Esophagus muscularis mucosa (tissue), 4 donors: ENCODE data around the gene HAVCR1.

Experiments used
- EP300 ChIP-seq: sonication (generic); formaldehyde crosslinking; IDR thresholded peaks from one replicate; pipeline ENCODE4 v1.6.1; 2017; ENCODE audit warnings: antibody characterized with exemption
- POLR2A ChIP-seq: fragments of 450-650 bp; IDR thresholded peaks from one replicate; pipeline ENCODE4 v1.6.1; 2017; ENCODE audit warnings: antibody characterized with exemption, moderate library complexity, mild to moderate bottlenecking, low read depth
- POLR2AphosphoS5 ChIP-seq, 2 donors: sonication (generic); formaldehyde crosslinking; IDR thresholded peaks; one replicate each; pipeline ENCODE4 v1.6.1; 2017; ENCODE audit warnings: antibody characterized with exemption in 2 of 2
- TF ChIP-seq, protein P1 (sequence below), 3 experiments: fragments of 200-600 bp in 2 of 3; fragments of 450-650 bp in 1 of 3; sonication (generic) in 2 of 3; IDR thresholded peaks; one replicate each; pipeline ENCODE4 v1.5.1; 2017 to 2019; ENCODE audit warnings: antibody characterized with exemption in 3 of 3, mild to moderate bottlenecking in 2 of 3, moderate library complexity in 1 of 3

DNA sequence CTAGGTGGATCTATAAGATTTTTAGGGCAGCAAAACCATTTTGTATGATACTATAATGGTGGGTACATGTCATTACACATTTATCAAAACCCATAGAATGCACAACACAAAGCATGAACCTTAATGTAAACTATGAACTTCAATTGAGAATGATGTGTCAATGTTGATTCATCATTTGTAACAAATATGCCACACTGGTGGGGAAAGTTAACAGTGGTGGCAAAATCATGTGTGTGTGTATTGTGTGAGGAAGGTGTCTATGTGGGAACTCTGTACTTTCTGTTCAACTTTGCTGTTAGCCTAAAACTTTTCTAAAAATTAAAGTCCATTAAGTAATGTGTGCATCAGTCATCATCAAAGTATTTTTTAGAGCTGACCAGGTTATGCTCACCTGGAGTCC, 38.9 kb downstream of the HAVCR1 start:
- TF ChIP-seq POLR2AphosphoS5 (IDR thresholded peaks at IDR 0.05), result no peak
- TF ChIP-seq, protein P1, sequence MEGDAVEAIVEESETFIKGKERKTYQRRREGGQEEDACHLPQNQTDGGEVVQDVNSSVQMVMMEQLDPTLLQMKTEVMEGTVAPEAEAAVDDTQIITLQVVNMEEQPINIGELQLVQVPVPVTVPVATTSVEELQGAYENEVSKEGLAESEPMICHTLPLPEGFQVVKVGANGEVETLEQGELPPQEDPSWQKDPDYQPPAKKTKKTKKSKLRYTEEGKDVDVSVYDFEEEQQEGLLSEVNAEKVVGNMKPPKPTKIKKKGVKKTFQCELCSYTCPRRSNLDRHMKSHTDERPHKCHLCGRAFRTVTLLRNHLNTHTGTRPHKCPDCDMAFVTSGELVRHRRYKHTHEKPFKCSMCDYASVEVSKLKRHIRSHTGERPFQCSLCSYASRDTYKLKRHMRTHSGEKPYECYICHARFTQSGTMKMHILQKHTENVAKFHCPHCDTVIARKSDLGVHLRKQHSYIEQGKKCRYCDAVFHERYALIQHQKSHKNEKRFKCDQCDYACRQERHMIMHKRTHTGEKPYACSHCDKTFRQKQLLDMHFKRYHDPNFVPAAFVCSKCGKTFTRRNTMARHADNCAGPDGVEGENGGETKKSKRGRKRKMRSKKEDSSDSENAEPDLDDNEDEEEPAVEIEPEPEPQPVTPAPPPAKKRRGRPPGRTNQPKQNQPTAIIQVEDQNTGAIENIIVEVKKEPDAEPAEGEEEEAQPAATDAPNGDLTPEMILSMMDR (IDR thresholded peaks at IDR 0.05), result no peak
- no peak for TF ChIP-seq EP300
- no peak for TF ChIP-seq POLR2A
